ENCODE data around the gene KIFAP3.

GRCh38 chr1:169941982-169942830 lies 132.3 kb downstream of the KIFAP3 start:
- no peak for TF ChIP-seq CTCF (IDR thresholded peaks at IDR 0.05)
- no peak for TF ChIP-seq POLR2A (IDR thresholded peaks at IDR 0.05)

All from adrenal gland (tissue), 5 donors.